Occipital lobe (tissue), 2 donors: Measurements from ENCODE around the gene ARAP2. TPM values are rescaled to one million over a fixed set of nuclear protein-coding genes. Genes with fewer than 3 reads are reported as not detected.

Experiments
- DNase-seq: peaks from one replicate; lab custom pipeline; 2025; lab: John Stamatoyannopoulos, UW
- total RNA-seq: library from RNA; depleted of rRNA; stranded (reverse); fragments of >200 nt; gene quantifications from one replicate; pipeline ENCODE4 v1.2.3, GENCODE V29; 2014

The ARAP2 gene
- total RNA-seq, 1 donor from 2014 or later = 91.2 TPM

- DNase-seq = no peak
Measured at GRCh38 chr4:36043901-36044300, 200.4 kb downstream of the ARAP2 start.

GRCh38 chr4:36043241-36043640 is 201.1 kb downstream of the ARAP2 start:
- no peak for DNase-seq

- DNase-seq = no peak
Measured at GRCh38 chr4:36042122-36042970, 202.0 kb downstream of the ARAP2 start.

GRCh38 chr4:36041340-36041739 is 203.0 kb downstream of the ARAP2 start:
- no peak for DNase-seq

GRCh38 chr4:36039026-36039425 is 205.3 kb downstream of the ARAP2 start:
- DNase-seq = no peak

- no peak for DNase-seq
Measured at GRCh38 chr4:36038491-36038890, 205.8 kb downstream of the ARAP2 start.

- DNase-seq = no peak
Measured at GRCh38 chr4:36037127-36037526, 207.2 kb downstream of the ARAP2 start.

- DNase-seq = no peak
Measured at GRCh38 chr4:36029951-36030350, 214.4 kb downstream of the ARAP2 start.

GRCh38 chr4:36027203-36027602 is 217.1 kb downstream of the ARAP2 start:
- no peak for DNase-seq

GRCh38 chr4:36026348-36026880 is 217.9 kb downstream of the ARAP2 start:
- DNase-seq = no peak

GRCh38 chr4:36024901-36025660 is 219.2 kb downstream of the ARAP2 start:
- no peak for DNase-seq

- DNase-seq = no peak
Measured at GRCh38 chr4:36020351-36020750, 224.0 kb downstream of the ARAP2 start.

Other genes starting within 250 kb of the ARAP2 start
- 0.94 TPM for gene DTHD1, start 37.1 kb upstream of the ARAP2 start, total RNA-seq